SK-N-MC (cell line): Measurements from ENCODE around the gene PPM1L.
A peak's percentile ranks its signal among the peaks of the same experiment; 100 is the strongest.

Experiments used
- DNase-seq: peaks from one replicate; pipeline ENCODE4 v3.0.0-alpha.2; 2011; ENCODE audit warnings: low read depth, low spot score
- H3K27ac ChIP-seq: fragments of 200-600 bp; sonication (generic); 2 replicates; pipeline ENCODE4 v1.5.1; 2016; ENCODE audit warnings: mixed run types
- H3K36me3 ChIP-seq: fragments of 200-600 bp; sonication (generic); 2 replicates; pipeline ENCODE4 v1.6.1; 2017; ENCODE audit warnings: antibody characterized with exemption, low read length, mixed read lengths; ENCODE audit not compliant: insufficient read depth
- H3K4me3 ChIP-seq: fragments of 200-600 bp; sonication (generic); 2 replicates; pipeline ENCODE4 v1.5.1; 2016
- H3K9ac ChIP-seq: fragments of 200-600 bp; sonication (generic); 2 replicates; pipeline ENCODE4 v1.8.0; 2017; ENCODE audit warnings: mixed run types, mixed read lengths; ENCODE audit not compliant: insufficient read length
- H3K9me3 ChIP-seq: fragments of 200-600 bp; sonication (generic); 2 replicates; pipeline ENCODE4 v1.6.1; 2017; ENCODE audit warnings: low read depth, mild to moderate bottlenecking, antibody characterized with exemption, low read length, moderate library complexity, mixed read lengths
- EZH2 ChIP-seq: fragments of 200-600 bp; sonication (generic); IDR thresholded peaks from one replicate; pipeline ENCODE4 v1.6.1; 2017; ENCODE audit warnings: antibody characterized with exemption
- FOXP2 ChIP-seq: optimal IDR thresholded peaks from 2 replicates; pipeline ENCODE3; 2011; ENCODE audit warnings: mild to moderate bottlenecking, moderate library complexity; ENCODE audit not compliant: insufficient read depth; ENCODE audit errors: extremely low read length, control extremely low read depth
- POLR2AphosphoS5 ChIP-seq: IDR thresholded peaks from 2 replicates; pipeline ENCODE4 v1.6.1; 2012; ENCODE audit warnings: mild to moderate bottlenecking, low read depth, low read length, borderline replicate concordance

Gene PPM1L

DNA sequence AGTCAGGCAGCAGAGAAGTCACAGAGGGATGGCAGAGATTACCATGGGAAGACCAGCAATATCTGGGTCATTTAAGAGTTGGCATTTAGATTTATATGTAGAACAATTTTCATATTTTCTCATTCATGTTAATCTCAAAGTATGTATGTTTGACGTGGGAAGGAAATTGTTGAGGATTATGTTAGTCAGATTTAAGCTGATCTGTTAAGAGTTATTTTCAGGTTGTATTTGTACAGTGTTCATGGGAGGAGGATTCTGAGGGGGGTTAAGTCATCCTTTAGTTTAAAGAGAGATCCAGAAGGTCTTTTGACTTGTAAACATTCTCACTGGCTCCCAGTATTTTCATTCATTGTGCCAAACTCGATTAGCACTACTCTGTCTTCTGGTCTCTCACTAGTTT lies 34.7 kb downstream of the PPM1L start:
- Histone ChIP-seq H3K4me3 (no peak overlapping the region), H3K9ac (no peak overlapping the region), H3K27ac (no peak overlapping the region), H3K9me3 (no peaks in the 10 kb centered on the region; the same call in 1 of the 2 replicates), H3K36me3 (no peaks in the 10 kb centered on the region)
- DNase-seq = no peak
- TF ChIP-seq EZH2 = no peak
- TF ChIP-seq POLR2AphosphoS5 = no peak
- TF ChIP-seq FOXP2 = no peak

DNA sequence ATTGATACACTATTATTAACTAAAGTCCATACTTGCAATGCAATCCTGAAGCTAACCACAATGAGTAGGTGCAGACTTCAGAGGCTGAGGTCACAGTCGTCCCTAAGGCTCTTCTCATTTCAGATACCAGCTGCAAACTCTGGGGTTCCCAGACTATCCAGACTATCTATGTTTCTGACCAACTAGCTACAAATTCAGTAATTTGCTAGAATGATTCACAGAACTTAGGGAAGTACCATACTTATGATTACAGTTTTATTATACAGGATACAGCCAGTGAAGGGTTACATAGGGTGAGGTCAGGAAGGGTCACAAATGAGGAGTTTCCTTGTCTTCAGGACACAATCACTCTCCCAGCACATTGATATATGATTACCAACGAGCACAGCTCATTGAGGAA lies 36.5 kb downstream of the PPM1L start:
- no peak for DNase-seq
- TF ChIP-seq EZH2 (no peak), POLR2AphosphoS5 (no peak), FOXP2 (no peak)
- Histone ChIP-seq H3K27ac (no peak overlapping the region), H3K9ac (no peak overlapping the region), H3K36me3 (no peaks in the 10 kb centered on the region), H3K4me3 (no peak overlapping the region), H3K9me3 (no peaks in the 10 kb centered on the region; the same call in 1 of the 2 replicates)

DNA sequence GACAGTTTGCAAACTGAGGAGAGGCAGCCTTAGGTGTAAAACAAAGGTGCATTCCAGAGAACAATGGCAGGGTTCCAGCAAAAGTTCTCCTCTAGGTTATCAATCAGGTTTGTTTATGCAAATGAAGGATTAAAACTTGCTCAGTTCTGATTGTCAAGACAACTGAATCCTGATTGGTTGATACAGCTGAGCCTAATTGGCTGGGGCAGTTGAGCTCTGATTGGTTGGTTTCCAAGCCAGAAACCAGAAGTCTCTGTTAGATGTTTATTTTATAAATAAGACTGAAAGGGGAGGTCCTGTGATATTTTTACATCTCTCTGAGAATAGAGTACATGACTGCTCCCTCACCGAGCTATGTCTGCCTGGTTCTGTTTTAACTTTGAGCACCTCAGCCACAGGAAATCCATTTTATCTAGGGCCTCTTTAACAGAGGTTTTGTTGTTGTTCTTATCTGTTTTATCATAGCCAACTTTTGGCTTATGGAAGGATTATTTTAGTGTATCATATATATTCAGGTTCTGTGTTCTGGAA lies 37.8 kb downstream of the PPM1L start:
- Histone ChIP-seq H3K4me3 (no peak overlapping the region), H3K27ac (no peak overlapping the region), H3K36me3 (no peaks in the 10 kb centered on the region), H3K9ac (no peak overlapping the region), H3K9me3 (no peaks in the 10 kb centered on the region; the same call in 1 of the 2 replicates)
- no peak for DNase-seq
- TF ChIP-seq POLR2AphosphoS5 (no peak), FOXP2 (no peak), EZH2 (no peak)

DNA sequence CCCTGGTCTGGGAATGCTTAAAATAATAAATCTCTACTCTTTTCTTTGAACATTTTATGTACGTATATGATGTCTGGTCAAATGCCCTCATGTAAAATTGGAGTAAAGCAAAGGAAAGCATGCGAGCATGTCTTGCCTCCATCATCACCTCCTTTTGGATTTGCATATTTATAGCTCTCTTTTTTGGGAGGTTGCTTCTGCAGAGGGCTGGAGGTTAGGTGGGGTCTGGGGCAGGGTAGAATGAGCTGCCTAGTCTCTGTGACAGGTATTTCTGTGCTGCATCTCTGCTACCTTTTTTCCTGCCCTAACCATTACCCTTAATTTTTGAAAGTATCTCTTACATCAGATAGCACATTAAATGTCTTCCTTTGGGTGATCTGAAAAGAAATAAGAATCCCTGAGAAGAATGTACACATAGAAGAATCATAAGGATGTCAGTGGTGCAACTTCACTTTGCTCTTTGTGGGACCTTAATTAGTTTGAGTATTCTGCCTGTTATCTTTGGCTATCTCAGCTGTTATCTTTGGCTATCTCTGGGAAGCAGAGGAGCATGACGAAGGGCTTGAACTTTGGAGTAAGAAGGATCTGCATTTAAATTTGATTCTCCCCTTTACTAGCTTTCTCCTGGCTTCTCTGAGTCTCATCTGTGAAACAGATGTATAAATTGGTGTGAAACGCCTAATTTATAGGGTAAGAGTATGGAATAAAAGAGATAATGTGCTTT lies 40.2 kb downstream of the PPM1L start:
- Histone ChIP-seq H3K27ac (no peak overlapping the region), H3K4me3 (no peak overlapping the region), H3K36me3 (no peaks in the 10 kb centered on the region), H3K9me3 (no peaks in the 10 kb centered on the region), H3K9ac (no peak overlapping the region)
- DNase-seq = no peak
- TF ChIP-seq EZH2 (no peak), POLR2AphosphoS5 (no peak), FOXP2 (no peak)

DNA sequence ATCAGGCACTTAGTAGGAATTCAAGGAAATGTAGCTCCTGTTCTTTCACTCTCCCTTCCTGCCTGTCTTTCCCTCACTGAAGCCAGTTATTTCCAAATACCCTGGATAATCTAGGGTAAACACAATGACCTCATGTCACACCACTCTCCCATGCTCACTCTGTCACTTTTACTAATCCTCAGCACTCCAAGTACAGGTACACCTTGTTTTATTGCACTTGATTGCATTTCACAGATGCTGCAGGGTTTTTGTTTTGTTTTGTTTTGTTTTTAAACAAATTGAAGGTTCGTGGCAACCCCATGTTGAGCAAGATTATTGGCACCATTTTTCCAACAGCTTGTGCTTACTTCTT lies 40.8 kb downstream of the PPM1L start:
- TF ChIP-seq FOXP2 (no peak), POLR2AphosphoS5 (no peak), EZH2 (no peak)
- Histone ChIP-seq H3K4me3 (no peak overlapping the region), H3K9me3 (no peaks in the 10 kb centered on the region), H3K9ac (no peak overlapping the region), H3K36me3 (no peaks in the 10 kb centered on the region), H3K27ac (no peak overlapping the region)
- no peak for DNase-seq

DNA sequence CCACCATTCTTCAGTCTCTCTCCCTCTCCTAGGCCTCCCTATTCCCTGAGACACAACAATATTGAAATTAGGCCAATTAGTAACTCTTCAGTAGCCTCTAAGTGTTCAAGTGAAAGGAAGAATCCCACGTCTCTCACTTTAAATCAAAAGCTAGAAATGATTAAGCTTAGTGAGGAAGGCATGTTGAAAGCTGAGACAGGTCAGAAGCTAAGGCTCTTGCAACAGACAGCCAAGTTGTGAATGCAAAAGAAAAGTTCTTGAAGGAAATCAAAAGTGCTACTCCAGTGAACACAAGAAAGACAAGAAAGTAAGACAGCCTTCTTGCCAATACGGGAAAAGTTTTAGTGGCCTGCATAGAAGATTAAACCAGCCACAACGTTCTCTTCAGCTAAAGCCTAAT lies 41.3 kb downstream of the PPM1L start:
- Histone ChIP-seq H3K27ac (no peak overlapping the region), H3K9me3 (no peaks in the 10 kb centered on the region), H3K4me3 (no peak overlapping the region), H3K36me3 (no peaks in the 10 kb centered on the region), H3K9ac (no peak overlapping the region)
- DNase-seq = no peak
- no peak for TF ChIP-seq EZH2
- TF ChIP-seq POLR2AphosphoS5 = no peak
- TF ChIP-seq FOXP2 = no peak

DNA sequence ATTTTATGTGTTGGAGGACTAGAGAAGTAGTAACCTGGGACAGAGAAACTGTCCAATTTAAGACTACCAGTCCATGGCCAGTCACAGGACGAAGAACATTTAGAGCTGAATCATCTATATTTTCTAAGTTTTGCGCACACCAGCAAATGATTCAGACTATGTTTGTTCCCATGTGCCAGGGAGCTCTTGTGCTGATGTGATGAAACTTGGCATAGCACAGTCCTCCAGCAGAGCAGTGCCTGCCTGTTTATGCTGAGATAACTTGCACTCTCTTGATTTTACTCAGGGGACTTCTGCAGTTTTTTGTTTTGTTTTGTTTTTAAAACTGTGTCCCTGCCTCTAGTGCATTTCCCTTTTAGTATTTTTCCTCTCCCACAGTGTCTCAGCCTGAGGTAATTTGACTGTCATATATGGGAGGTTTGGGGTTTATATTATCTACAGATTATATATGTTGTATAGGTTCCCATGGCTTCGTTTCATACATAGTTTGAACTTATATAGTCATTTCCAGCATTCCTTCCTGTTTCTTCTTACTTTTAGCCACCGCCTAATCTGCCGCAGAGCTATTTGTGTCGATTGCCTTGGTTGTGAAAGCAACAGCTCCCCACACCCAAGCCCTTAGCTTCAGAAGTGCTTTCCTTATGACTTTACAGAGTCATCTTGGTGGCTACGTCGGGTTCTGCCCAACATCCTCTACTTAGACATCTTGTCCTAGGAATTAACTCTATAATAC lies 45.5 kb downstream of the PPM1L start:
- peak overlapping the region; percentile 36 for H3K4me3 ChIP-seq
- H3K27ac ChIP-seq = peak overlapping the region; percentile 37
- DNase-seq = no peak
- no peaks in the 10 kb centered on the region for H3K9me3 ChIP-seq
- TF ChIP-seq POLR2AphosphoS5 (no peak), EZH2 (no peak), FOXP2 (no peak)
- peak overlapping the region; percentile 16 for H3K9ac ChIP-seq
- no peaks in the 10 kb centered on the region for H3K36me3 ChIP-seq

DNA sequence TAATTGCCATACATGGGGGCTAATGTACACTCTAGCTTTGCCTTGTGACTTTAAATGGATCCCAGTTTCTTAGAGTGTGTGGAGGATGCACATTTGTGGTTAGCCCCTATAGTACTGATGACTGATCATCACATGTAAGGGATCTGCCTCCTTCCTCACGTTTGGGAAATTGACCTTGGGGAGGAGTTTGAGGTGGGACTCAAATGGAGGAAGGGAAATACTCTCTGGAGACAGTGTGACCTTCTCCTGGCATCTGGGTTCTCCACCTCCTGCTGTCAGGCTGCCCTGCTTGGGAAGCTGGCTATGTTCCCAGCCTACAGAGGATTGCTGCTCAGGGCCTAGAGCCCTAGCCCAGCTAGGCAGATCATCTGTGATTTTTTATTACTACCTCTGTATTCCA lies 48.7 kb downstream of the PPM1L start:
- no peak for DNase-seq
- Histone ChIP-seq H3K36me3 (no peaks in the 10 kb centered on the region), H3K4me3 (no peak overlapping the region), H3K9ac (no peak overlapping the region), H3K9me3 (no peaks in the 10 kb centered on the region), H3K27ac (peak overlapping the region; percentile 4; the same call in 1 of the 2 replicates)
- no peak for TF ChIP-seq POLR2AphosphoS5
- TF ChIP-seq EZH2 = no peak
- TF ChIP-seq FOXP2 = no peak
